Muscle of arm (tissue), 12 donors: ENCODE measurements around the gene CNOT1. TPM values are rescaled to one million over a fixed set of nuclear protein-coding genes. Genes with fewer than 3 reads are reported as not detected.

Experiments
- DNase-seq: peaks from one replicate; pipeline ENCODE4 v3.0.0-alpha.2; 2013
- polyA plus RNA-seq, 12 donors: library from polyadenylated mRNA; unstranded; fragments of 120-200 nt; gene quantifications; one replicate each; pipeline ENCODE4 v1.2.1, GENCODE V29; 2013; ENCODE audit not compliant: insufficient read length in 12 of 12

The CNOT1 gene
- polyA plus RNA-seq, 12 donors = 52.3 to 174 (median 89.1) TPM; not detected in 1

GRCh38 chr16:58488531-58488930, 141.1 kb downstream of the CNOT1 start:
- no peak for DNase-seq

GRCh38 chr16:58487566-58488351, 141.9 kb downstream of the CNOT1 start:
- DNase-seq = peak; percentile 83

- no peak for DNase-seq
Observed at GRCh38 chr16:58485184-58485887, 144.3 kb downstream of the CNOT1 start.

GRCh38 chr16:58481931-58482330, 147.7 kb downstream of the CNOT1 start:
- no peak for DNase-seq

GRCh38 chr16:58481226-58481869, 148.3 kb downstream of the CNOT1 start:
- DNase-seq = no peak

- DNase-seq = no peak
Observed at GRCh38 chr16:58478427-58478826, 151.2 kb downstream of the CNOT1 start.

- DNase-seq = no peak
Observed at GRCh38 chr16:58476791-58477190, 152.8 kb downstream of the CNOT1 start.

GRCh38 chr16:58475091-58475619, 154.5 kb downstream of the CNOT1 start:
- no peak for DNase-seq

GRCh38 chr16:58474296-58474695, 155.3 kb downstream of the CNOT1 start:
- no peak for DNase-seq

GRCh38 chr16:58472827-58473226, 156.8 kb downstream of the CNOT1 start:
- no peak for DNase-seq

GRCh38 chr16:58472266-58472665, 157.4 kb downstream of the CNOT1 start:
- DNase-seq = no peak

GRCh38 chr16:58471209-58471975, 158.2 kb downstream of the CNOT1 start:
- DNase-seq = no peak

Other genes with a start within 250 kb of the CNOT1 start
- 10 to 100 TPM in 4 of 12 donors, 1 to 10 TPM in 6, not detected in 2; 6.2 to 12.0 (median 9.7) TPM for gene GINS3, start 237.4 kb downstream of the CNOT1 start, polyA plus RNA-seq
- gene NDRG4, start 129.7 kb downstream of the CNOT1 start, polyA plus RNA-seq = 10 to 100 TPM in 10 of 12 donors, 1 to 10 TPM in 1, not detected in 1; 7.7 to 76.5 (median 13.5) TPM
- gene SETD6, start 114.3 kb downstream of the CNOT1 start, polyA plus RNA-seq = 10 to 100 TPM in 11 of 12 donors, not detected in 1; 11.0 to 25.5 (median 15.0) TPM
- 10 to 100 TPM in 2 of 12 donors, 1 to 10 TPM in 9, not detected in 1; 6.1 to 22.2 (median 8.0) TPM for gene SLC38A7, start 54.9 kb upstream of the CNOT1 start, polyA plus RNA-seq
- gene GOT2, start 104.5 kb upstream of the CNOT1 start, polyA plus RNA-seq = 10 to 100 TPM in 11 of 12 donors, not detected in 1; 37.3 to 63.4 (median 55.6) TPM